Measurements from ENCODE around the gene C11orf21.

C11orf21 gene

DNA sequence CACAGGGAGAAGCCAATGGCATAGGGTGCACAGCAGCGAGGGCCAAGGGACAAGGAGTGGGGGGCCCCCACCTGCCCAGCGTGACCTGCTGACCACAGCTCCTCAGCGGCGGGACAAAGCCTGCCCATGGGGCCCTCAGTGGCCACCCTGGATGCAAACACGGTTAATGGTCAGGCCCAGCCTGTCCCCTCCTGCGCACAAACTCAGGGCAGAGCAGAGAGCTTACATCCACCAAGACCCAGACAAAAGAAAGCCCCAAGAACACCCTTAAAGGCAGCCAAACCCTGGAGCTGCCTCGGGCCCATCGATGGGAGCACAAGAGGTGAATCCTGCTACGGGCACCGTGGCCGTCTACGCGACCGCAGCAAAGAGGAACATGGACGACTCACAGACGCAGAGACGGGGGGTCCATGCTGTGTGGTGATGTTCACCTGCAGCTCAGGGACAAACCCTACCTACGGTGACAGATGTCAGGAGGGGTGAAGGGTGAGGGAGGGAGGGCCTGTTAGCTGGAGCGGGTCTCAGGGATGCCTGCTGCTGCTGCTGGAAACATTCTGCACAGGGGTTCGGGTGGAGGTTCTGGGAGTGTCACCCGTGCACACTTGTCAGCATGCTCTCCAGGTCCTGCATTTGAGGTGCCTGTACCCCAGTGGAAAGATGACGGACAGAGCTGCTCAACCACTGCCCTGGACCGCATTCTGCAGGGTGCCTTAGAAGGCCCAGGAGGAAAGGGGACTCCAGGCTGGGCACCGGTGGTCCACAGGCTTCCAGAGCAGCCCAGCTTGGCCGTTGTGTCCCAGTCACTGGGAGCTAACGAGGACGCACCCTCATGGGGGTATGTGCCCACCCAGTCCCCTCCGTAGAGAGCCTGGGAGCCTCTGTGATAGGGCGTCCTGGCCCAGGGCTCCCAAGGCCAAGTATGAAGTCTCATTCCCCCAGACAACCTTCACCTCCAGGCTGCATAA lies 42.9 kb downstream of the C11orf21 start:
- DNase-seq: no peak

DNA sequence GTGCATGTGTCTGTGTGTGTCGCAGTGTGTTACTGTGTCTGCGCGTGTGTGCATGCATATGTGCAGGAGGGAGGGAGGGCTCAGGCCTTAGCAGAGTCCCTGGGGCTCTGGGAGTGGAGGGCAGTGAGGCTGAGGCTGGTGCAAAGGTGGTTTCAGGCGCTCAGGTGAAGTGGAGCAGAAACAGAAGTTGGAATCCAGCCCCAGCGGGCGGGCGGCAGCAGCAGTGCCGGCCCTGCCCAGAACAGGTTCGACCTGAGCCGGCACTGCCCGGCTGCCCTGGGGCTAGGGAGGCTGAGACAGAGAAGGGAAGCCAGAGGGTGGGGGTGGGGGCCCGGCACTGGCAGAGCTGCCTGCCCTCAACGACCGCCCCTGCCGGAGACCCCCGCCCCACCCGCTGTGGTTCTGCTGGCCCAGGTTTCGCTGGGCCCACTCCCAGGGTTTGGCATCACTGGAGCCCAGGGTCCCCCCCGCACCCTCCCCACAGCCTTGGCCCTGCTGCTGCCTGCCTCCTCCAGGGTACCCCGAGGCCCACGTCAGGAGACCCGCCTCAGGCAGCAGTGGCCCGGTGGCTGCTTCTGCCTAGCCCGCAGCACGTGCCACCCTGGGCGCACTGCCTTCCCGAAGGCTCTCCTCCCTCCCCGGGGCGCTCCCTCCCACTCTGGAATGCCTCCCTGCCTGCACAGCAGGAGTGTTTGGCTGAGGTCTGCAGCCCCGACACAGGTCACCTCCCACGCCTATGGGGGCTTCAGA lies 44.6 kb downstream of the C11orf21 start:
- DNase-seq: no peak

DNA sequence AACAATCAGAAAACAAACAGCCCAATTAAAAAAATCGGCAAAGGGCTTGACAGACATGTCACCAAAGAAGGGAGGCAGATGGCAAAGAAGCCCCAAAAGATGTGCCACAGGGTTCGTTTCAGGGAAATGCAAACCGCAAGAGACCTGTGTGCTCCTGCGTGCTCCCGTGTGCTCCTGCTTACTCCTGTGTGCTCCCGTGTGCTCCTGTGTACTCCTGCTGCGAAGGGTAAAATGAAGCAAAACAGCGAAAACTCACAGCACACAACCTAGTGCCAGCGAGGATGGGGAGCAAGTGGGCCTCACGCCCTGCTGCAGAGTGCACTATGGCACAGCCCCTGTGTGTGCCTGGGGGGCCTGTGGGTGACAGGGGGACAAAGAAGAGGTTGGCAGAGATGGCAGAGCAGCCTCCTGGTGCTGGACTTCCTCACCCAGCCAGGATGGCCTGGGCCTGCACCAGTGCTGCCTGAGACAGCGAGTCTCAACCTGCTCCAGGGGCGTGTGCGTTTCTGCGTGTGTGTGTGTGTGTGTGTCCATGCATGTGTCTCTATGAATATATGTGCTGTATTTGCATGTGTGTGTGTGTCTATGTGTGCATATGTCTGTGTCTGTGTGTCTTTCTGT lies 45.3 kb downstream of the C11orf21 start:
- DNase-seq: no peak

DNA sequence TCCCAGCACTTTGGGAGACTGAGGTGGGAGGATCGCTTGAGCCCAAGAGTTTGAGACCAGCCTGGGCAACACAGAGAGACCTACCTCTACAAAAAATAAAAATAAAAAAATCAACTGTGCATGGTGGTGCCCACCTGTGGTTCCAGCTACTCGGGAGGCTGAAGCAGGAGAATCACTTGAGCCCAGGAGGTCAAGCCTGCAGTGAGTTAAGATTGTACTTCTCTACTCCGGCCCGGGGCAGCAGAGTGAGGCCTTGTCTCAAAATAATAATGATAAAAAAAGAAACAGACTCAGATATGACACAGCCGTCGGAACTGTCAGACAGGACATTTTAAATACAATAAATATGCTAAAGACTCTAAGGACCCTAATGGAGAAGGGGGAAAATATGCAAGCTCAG lies 49.7 kb downstream of the C11orf21 start:
- no peak for DNase-seq

DNA sequence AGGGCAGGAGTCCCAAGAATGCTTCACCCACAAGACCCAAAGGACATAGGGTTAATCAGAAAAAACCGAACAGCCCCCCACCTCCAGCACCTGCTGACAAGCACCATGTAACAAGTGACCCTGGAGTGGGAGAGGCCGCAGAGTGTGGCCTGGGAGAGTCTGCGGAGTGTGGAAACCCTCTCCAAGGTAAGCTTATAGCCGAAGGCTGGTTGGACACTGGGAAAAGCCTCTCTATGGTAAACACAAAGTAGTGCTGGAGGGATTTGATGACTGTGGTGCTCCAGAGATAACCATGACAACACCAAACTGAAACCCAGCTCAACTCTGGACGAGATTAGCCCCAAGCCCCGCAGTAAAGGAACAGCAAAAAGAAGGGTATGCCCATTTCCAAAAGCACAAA lies 50.6 kb downstream of the C11orf21 start:
- no peak for DNase-seq

DNA sequence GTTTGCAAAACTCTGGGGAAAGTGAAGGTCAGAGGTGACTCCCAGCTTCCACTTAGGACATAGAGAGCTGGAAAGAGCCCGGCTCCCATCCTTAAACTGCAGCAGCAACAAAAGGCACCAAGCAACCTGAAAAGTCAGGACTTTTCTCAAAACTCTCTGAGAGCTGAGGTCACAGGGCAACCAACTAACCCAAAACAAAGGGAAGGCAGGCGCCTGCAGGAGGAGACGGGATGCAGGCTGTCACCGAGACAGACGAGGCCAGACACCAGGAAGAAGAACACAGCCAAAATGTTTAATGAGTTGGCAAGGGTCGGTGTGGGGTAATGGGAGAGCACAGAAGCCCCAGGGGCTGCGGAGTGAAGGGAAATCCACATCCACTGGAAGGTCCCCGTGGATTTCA lies 51.2 kb downstream of the C11orf21 start:
- DNase-seq: no peak

DNA sequence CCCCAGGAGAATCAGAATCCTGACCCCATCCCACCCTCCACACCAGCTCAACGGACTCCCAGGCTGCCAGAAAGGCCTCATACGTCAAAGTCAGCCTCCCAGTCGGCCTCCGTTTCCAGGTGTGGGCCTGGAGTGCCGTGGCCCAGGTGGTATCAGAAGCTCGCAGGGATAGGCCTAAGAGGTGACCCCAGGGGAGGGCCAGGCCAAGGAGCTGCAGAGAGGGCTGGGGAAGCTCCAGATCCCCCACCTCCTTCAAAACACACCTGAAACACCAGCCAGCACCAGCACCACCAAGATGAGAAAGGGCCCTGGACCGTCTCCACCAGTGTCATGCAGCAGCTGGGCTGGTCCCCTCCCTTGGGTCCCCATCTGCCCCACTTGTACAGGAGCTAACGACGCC lies 51.7 kb downstream of the C11orf21 start:
- DNase-seq: no peak

DNA sequence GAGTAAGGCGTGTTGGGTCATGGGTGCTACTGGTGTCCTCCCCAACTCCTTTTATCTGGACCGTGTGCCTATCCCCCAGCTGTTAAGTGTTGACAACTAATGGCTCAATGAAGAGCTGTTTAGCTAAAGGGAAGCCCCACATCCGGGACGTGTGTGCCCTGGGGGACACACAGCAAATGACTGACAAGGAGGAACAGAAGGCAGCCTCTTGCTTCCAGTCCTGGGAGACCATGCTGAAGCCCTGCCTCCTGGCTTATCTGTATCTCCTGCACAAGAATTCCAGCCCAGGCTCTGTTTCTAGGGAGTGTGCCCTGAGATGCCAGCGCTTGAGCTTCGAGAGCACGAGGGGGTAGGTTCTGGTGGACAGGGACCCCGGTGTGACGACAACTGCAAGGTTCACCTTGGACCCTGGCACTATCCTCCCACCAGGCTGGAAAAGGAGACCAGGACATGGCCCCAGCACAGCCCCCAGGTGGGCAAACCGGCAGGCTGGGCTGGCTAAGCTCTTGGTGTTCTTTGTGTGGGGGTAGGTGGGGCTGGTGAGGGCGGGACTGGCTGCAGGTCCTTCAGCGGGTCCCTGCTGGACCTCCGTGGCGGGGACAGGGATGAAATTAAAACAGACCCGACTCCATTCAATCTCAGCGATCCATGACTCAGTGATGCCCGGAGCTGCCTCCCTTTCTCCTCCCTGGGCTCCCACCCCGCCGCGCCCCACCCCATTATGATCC lies 52.4 kb downstream of the C11orf21 start:
- DNase-seq: no peak

DNA sequence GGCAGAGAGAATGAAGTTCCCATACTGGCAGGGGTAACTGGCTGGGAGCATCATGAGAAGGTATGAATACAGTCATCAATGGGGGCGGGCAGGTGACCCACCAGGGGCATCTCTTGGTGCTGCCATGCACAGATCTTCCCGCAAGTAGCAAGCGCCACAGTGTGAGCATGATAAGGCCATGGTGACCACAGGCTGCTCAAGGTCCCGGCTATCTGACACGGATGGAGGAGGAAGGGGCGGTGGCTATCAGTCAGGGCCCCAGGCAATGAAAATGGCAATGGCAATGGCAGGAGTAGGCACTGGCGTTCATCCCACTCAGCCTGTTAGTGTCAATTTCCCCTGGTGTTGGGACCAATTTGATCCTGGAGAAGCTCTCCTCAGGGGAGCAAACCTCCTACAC lies 53.0 kb downstream of the C11orf21 start:
- no peak for DNase-seq

DNA sequence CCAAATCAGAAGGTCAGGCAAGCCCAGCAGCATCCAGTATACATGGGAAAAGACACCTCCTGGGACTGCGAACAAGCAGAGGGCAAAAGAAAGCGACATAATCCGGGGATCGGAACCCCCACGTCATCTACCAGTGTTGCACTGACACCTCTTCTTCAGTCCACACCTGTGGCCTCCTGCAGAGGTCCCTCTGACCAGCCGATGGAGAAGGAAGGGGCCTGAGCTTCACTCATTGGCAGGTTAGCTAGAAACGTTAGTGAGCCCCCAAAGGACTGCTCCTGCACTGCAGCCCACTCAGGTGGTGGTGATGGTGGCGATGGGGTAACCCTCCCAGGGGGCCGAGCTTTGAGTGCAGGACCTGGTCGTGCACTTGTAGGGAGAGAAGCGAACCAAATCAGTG lies 53.5 kb downstream of the C11orf21 start:
- no peak for DNase-seq

DNA sequence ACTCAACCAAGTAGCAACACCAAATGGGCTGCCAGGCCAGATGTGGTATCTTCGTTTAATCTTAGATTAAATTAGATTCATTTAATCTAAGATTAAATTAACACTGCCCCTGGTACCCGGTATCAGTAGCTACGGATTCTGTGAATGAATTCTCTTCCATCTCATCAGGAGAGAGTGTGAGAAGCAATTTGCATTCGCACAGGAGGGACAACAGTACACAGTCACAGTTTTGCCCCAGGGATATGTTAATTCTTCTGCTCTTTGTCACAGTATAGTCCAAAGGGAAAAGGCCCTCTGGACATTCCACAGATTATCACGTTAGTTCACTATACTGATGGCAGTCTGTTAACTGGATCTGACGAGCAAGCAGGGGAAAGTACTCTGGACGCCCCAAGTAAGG lies 54.2 kb downstream of the C11orf21 start:
- DNase-seq: no peak
